Glomerular visceral epithelial cell (primary cell): ENCODE data around the gene PRKAR1B.

Experiments
- DNase-seq: peaks from one replicate; pipeline ENCODE4 v3.0.0-alpha.2; 2016; ENCODE audit errors: extremely low spot score

The PRKAR1B gene

DNA sequence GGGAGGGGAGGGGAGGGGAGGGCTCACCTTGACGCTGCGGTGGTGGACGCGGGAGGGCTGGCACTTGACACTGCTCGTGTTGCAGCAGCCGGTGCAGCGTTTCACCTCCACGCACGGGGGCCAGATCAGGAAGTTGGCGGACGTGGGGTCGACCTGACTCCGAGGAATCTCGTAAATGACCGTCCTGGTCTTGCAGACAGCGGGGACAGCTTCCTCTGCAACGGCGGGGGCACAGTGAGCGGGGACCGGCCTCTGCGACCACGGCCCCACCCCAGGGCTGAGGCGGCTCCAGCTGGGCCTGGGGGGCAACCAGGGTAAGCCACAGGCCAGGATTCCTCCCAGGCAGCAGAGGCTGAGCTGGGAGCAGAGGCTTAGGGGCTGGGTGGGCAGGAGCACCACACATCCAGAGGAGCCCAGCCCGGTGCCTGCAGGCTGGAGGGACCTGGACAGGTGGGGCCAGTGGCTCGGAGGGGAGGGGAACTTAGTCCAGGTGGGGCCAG lies 216.2 kb downstream of the PRKAR1B start:
- no peak for DNase-seq

GRCh38 chr7:510131-510481 lies 217.0 kb downstream of the PRKAR1B start:
- no peak for DNase-seq

GRCh38 chr7:509426-510130 lies 217.5 kb downstream of the PRKAR1B start:
- no peak for DNase-seq

GRCh38 chr7:508461-509170 lies 218.5 kb downstream of the PRKAR1B start:
- no peak for DNase-seq

DNA sequence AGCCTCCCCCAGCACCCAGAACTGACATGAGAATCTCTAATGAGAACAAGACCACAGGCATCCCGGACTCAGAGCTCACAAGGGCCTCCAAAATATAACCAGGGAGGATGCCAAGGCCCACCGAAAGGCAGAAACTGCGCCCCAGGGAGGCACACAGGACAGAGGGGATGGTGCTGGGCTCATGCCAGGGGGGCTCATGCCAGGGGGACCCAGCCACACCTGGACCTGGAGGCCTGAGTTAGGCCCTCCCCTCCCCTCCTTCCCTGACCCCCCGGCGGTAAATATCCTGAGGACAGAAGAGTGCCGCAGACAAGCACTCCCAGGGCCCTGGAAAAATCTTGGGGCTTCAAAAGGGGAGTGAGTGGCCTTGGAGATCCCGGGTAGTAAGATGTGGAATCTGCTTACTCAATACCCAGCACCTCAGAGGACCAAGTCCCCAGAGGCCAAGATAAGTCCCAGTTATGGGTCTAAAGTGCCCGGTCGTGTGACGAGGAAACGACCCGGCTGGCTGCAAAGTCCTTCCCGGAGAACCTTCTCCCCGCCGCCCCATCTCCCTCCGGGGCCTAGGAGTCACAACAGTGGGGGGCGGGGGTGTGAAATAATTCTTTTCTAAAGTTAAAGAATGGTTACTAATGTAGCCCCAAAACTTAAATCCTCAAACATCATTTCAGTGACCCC lies 219.3 kb downstream of the PRKAR1B start:
- DNase-seq, result no peak

- DNase-seq, result no peak
Observed at GRCh38 chr7:506921-507622, 220.0 kb downstream of the PRKAR1B start.

GRCh38 chr7:506391-506831 lies 220.7 kb downstream of the PRKAR1B start:
- DNase-seq, result no peak

DNA sequence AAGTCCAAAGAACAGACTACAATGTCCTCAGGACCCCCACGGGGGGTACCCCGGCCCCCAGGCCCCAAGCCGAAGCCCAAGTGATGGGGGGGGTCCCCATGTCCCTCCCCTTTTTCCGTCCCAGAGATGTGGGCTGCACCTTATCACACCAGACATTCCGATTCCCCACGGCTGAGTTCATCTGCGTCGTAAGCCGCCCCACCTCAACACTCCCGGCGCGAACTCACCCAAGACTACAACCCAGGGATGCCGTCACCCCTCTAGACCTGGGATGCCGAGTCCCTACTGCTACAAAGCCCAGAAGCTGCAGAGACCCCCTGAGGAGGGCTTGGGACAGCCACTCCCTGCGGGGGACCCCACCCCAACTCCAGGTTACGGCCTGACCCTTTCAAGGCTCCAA lies 221.9 kb downstream of the PRKAR1B start:
- no peak for DNase-seq

DNA sequence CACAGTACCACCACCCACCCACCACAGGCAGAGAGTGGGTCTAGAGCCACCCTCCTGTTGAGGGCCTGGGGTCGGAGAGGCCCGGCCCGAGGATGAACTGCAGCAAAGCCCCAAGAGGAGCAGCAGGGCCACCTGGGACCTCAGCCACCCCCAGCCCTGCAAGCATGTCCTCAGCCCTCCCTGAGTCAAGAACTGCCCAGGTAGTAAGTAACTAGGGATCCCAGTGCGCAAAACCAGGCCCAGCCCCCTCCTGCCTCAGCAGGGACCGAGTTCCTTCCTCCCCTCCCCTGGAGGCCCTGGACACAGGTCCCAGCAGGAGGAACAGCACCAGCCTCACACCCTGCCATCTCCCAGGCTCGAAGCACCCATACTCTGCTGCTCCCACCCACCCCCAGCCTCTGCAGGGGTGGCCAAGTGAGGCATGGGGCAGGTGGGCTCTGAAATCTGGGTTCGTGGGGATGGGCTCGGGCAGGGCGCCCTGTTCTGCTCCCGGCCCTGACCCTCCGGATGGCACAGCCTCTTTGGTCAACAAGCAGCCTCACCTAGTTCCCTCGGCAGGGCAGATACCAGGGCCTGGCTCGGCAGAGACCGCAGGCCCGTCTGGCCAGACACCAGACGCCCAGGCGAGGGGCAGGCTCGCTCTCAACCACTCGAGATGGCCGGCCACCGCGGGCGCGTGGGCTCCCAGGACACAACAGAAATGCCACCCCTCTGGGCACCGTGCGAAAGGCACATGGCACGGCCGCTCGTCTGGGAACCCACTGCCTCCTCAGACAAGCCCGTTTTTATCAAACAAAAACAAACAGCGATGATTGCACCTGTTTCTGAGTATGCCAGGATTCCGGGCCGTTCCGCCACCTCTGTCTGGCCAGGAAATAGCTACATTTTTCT lies 222.6 kb downstream of the PRKAR1B start:
- no peak for DNase-seq

DNA sequence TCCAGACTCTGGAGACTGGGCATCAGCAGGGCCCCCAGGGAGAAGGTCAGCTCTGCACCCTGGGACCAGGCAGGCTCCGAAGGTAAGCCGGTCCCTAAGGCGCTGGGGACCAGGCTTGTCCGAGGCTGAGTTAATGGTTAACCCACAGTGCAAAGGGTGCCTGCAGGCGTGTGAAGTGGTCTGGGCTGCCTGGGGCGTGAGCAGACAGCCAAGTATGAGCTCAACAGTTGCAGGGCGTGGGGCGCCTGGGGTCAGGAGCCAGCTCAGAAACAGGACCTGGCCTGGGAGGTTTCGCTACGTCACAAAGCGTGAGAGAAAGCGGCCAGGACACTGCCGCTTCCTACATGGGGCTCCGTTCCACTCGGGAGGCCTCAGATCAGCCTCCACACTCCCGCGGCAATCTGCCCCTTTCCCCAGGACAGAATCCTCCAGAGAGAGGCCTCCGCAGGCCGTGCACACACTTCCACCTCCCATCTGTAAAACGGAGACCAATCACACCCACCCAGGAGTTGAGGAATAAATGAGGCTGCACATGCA lies 223.4 kb downstream of the PRKAR1B start:
- DNase-seq, result peak; percentile 91

DNA sequence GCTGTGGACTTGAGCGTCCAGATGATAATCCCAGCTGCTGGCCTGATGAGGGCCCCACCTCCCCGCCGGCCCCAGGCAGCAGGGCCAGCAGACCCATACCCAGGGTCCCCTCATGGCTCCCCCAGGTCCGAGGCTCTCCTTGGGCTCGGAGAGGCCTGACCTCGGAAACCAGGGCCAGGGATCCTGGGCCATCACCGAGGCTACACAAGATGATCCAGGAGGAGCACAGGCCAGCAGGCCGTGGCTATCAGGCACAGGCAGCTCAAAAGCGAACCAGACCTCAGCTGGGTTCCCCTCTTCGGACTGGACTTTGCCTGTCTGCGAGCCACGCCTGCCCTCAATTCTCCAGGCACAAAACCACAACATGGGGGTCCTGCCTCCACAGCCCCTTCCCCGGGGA lies 224.8 kb downstream of the PRKAR1B start:
- no peak for DNase-seq

- no peak for DNase-seq
Observed at GRCh38 chr7:501526-501925, 225.6 kb downstream of the PRKAR1B start.

DNA sequence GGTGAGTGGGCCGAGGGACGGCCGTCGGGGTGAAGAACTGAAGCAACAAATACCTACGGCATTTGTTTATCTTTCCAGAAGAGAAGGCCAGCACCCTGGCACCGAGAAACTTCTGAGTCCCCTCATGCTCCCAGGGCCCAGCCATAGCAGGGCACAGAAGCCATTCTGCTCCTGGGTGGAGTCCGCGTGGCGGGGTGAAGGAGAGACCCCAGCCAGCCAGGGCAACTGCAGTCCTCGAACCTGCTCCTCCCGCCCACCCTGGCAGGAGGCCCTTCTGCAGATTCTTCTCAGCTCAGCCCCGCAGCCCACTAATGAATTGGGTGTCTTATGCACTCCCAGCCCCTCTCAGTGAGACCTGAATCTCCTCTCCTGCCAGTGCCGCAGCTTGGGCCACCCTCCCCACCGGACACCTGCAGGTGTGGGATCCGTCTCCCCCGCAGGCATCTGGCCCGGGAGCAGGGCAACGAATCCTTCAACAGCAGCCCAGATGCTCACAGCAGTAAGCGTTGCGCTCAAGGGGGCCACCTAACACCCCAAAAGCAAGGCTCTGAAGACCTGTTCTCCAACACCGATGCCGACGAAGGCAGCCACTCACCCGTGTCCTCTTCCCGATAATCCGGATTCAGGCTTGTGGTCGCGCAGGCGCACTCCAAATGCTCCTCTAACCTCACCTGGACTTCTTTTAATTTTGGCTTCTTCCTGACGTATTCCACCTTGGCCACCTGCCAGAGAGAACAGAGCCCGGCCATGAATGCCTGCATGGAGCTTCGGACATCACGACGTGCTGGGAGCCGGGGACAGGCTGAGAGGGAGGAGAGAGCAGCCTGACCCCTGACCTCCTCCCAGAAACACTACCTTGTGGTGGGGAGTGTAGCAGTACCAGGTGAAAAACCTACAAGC lies 226.3 kb downstream of the PRKAR1B start:
- DNase-seq, result no peak

- DNase-seq, result no peak
Observed at GRCh38 chr7:499853-500485, 227.1 kb downstream of the PRKAR1B start.
